HG03039 (cell line): Measurements from ENCODE around the gene SCN10A.

Source experiments
- ATAC-seq: cut with Tn5 transposase; IDR thresholded peaks from one replicate; pipeline ENCODE4 v1.9.1; 2021; ENCODE audit warnings: mild to moderate bottlenecking, moderate library complexity; ENCODE audit not compliant: unreplicated experiment

Gene SCN10A

GRCh38 chr3:38782148-38782547 is 33.9 kb downstream of the SCN10A start:
- no peak for ATAC-seq

DNA sequence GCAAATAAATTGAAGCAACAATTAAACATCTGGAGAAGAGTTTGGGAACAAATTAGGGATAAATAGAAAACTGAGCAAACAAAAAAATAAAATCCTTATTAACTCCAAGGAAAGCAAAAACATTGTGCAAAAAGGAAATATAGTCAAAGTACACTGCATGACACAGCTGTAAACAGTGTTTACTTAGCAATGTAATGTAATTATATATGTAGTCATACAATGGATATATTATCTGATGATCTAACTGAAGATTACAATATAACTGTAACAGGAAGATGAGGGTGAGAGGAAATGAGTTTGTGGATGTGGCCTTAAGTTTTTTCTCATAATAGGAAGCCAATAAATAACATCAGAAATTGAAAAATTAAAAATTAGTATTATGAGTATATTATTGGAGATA is 42.5 kb downstream of the SCN10A start:
- ATAC-seq = no peak

DNA sequence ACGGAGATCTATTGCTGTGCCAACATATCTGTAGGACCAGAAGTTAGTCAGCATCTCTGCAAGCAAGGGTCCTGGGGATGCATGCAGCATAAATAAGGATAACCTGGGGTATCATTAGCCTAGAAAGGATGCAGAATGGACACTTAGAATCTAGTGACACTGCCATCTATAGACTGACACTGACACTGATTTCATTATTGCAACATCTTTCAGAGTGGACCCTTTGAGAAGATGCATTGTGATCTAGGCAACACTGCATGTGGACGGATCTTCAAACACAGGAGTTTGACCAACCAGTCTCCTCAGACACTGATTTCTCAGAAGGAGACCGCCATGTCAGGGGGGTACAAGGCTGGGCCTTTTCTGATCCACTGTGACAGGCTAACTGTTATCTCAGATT is 52.4 kb downstream of the SCN10A start:
- no peak for ATAC-seq

GRCh38 chr3:38758557-38758956 is 57.5 kb downstream of the SCN10A start:
- no peak for ATAC-seq

GRCh38 chr3:38757721-38758120 is 58.3 kb downstream of the SCN10A start:
- no peak for ATAC-seq

DNA sequence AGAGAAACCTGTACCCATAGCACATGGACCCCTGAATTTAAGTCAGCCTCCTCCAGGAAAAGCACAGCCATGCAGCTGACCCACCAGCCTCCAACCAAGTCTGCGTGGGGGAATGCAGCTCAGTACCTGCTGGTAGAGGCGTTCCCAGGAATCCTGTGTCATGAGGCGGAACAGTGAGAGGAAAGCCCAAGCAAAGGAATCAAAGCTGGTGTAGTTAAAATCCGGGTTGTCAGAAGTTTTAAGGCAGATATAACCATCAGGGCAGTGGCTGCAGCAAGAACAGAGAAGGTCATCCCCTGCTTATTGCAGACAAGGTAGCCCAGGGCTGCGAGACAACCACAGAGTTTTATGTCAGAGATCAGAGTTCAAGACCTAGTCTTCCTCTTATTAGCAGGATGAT is 59.1 kb downstream of the SCN10A start:
- no peak for ATAC-seq

GRCh38 chr3:38755130-38755529 is 60.9 kb downstream of the SCN10A start:
- no peak for ATAC-seq

DNA sequence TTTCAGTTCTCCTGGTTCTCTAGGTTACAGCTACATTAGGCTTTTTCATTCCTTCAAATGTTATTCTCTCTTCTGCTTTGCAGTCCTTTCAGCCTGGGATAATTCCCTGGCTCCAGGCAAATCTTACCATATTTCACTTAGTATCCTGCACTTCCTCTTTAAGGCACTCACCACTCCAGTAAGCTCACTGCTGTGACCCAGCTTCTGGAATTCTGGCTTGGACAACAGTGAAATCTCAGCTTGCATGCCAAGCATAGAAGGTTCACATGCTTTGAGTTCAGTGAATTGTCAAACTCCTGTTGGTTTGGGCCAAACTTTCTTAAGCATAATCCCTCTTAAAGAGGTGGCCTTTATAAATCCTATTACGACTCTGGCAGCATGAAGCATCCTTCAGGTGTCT is 69.4 kb downstream of the SCN10A start:
- ATAC-seq = no peak

- no peak for ATAC-seq
Observed at GRCh38 chr3:38743043-38743442, 73.0 kb downstream of the SCN10A start.

GRCh38 chr3:38742550-38742949 is 73.5 kb downstream of the SCN10A start:
- ATAC-seq = no peak

GRCh38 chr3:38740537-38740936 is 75.5 kb downstream of the SCN10A start:
- no peak for ATAC-seq

GRCh38 chr3:38739931-38740330 is 76.1 kb downstream of the SCN10A start:
- ATAC-seq = no peak

DNA sequence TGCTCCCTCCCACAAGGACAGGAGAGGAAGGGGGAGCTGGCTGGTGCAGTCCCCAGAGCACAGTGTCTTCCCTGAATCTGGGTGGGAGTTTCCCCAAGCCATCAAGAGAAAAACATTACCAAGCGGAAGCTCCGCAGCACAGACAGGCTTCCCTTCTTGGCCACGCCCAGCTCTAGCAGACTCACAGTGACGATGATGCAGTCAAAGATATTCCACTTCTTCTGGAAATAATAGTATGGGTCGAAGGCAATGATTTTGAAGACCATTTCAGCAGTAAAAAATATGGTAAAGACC is 76.7 kb downstream of the SCN10A start:
- no peak for ATAC-seq

GRCh38 chr3:38738630-38739395 is 77.2 kb downstream of the SCN10A start:
- ATAC-seq = no peak

- no peak for ATAC-seq
Observed at GRCh38 chr3:38731522-38731921, 84.5 kb downstream of the SCN10A start.

DNA sequence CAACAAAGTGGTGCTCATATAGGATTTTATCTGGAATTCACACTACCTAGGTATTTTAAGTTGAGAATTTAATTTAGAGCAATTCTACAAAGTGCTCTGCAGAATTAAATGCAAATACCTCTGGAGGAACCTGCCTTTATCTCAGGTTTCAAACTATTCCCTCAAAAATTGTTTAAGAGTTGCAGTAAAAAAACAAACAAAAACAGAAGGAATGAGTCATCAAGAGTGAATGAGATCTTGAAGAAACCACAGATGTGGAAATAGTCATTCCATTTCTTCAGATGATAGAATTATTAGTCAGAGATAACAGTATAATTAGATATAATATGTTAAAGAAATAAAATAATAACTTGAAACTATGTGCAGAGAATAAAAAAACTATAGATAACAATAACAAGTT is 85.7 kb downstream of the SCN10A start:
- ATAC-seq = no peak

- no peak for ATAC-seq
Observed at GRCh38 chr3:38728008-38728407, 88.0 kb downstream of the SCN10A start.

DNA sequence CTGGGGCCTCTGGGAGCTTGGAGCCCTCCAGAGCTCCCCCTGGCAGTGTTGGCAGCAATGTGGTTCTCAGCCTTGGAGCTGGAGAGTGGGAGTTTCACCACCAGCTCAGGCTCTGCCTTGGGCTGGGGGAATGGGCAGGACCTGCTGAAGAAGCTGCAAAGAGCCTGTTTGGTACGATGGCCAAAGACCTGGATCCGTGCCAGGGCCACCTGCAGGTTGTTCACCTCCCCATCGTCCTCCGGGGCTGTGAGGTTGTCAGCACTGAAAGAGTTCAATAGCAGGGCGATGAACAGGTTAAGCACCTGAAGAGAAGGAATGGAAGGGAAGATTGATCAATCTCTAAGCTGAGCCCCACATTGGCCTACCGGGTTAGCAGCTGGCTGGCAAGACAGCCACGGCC is 89.3 kb downstream of the SCN10A start:
- ATAC-seq = no peak

GRCh38 chr3:38725726-38726419 is 90.1 kb downstream of the SCN10A start:
- no peak for ATAC-seq

DNA sequence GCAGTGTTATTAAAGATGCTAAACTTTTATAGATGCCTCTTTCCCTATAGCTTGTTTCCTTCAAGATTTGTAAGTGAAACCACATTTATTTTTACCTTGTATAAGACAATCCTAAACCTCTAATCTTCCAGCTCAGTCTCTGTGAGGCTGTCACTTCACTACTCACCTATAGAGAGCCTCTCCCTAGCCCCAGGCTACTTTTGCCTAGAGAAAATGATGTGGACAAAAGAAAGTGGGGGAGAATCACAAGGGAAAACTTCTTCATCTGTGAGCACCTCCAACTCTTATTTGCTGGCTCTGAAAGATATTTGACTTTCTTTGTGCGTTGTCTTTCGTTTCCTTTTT is 91.7 kb downstream of the SCN10A start:
- no peak for ATAC-seq

DNA sequence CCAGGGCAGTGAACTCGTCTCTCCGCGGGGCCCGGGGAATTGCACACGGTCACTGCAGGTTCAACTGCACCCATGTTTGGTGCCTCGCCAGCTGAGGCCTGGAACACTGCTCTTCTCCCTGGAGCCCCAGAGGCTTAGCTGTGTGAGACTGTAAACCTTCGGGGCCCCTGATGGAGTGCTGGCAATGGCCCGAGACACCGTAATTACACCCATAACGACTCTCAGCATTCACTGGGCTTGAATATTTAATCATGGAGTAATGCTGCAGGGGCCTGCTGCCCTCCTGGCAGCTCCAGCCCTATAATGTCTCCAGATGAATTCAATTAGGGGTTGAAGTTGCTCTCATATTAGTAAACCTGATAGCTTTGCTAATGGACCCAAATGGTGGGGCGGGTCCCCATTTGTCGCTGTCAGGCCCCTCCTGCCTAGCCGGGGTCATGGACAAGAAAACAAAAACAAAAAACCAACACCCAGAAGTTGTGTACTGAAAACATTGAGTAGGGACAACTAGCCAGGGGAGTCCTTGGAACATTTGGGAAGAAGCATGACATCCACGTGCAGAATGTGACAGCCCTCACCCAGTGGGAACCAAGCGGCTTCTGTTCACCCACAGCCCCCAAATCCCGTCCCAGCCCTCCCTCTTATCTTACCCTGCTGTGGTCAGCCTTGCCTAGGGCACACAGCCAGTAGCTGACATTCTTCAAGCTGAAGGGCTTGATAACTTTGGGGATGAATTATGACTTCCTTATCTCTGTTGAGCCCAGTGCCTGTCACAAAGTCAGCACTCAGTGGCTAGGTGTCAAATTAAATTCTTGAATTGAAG is 92.2 kb downstream of the SCN10A start:
- ATAC-seq = no peak
